ENCODE results near the gene OR52L1. TPM values are rescaled to one million over a fixed set of nuclear protein-coding genes. Genes with fewer than 3 reads are reported as not detected.

OR52L1 gene
- total RNA-seq (not detected), polyA plus RNA-seq (not detected)
- long read RNA-seq, donor 1 = 0 reads
- long read RNA-seq, donor 2 = 0 reads
- long read RNA-seq, donor 3 = 0 reads
- long read RNA-seq, donor 4 = 0 reads
- long read RNA-seq, donor 5 = 0 reads
- long read RNA-seq, donor 6 = 0 reads
- long read RNA-seq, donor 7 = 0 reads
- long read RNA-seq, donor 8 = 0 reads
- long read RNA-seq, donor 9 = 0 reads
- long read RNA-seq, donor 10 = 0 reads

GRCh38 chr11:5986885-5987284, at the start of gene OR52L1:
Gene OR52L1, minus strand, starts transcription at chr11:5986985. Its CDS starts 55 bp downstream, at chr11:5986930.
- no peak within 1 kb of the TSS for H3K27ac ChIP-seq (ENCODE audit: low read depth in 1 of 2, low read length in 1 of 2)
- H3K4me1 ChIP-seq (ENCODE audit: control insufficient read depth in 2 of 2, insufficient read depth in 2 of 2, low read length in 2 of 2) = no peaks in the 10 kb centered on the region
- H3K4me3 ChIP-seq (ENCODE audit: low read length in 2 of 2) = no peak within 1 kb of the TSS
- H3K36me3 ChIP-seq (ENCODE audit: control insufficient read depth in 2 of 2, insufficient read depth in 2 of 2, low read length in 1 of 2) = no peaks in the 10 kb centered on the region
- no peaks in the 10 kb centered on the region for H3K9me3 ChIP-seq (ENCODE audit: control insufficient read depth in 2 of 2, insufficient read depth in 1 of 2, low read length in 1 of 2)
- 78% methylated on average over 1 of the region's 1 CpG for WGBS
- no peak for DNase-seq (ENCODE audit: low read depth in 6 of 9, low spot score in 9 of 9)
- no peaks in the 10 kb centered on the region for H3K27me3 ChIP-seq (ENCODE audit: control insufficient read depth in 2 of 2, insufficient read depth in 1 of 2, low read length in 1 of 2)

- H3K4me1 ChIP-seq (ENCODE audit: control insufficient read depth in 2 of 2, insufficient read depth in 2 of 2, low read length in 2 of 2) = no peaks in the 10 kb centered on the region
- H3K27ac ChIP-seq (ENCODE audit: low read depth in 1 of 2, low read length in 1 of 2) = no peak within 1 kb of the TSS
- no peak within 1 kb of the TSS for H3K4me3 ChIP-seq (ENCODE audit: low read length in 2 of 2)
- 99% methylated on average over 1 of the region's 1 CpG for WGBS
- no peak for DNase-seq (ENCODE audit: low read depth in 6 of 9, low spot score in 9 of 9)
- H3K9me3 ChIP-seq (ENCODE audit: control insufficient read depth in 2 of 2, insufficient read depth in 1 of 2, low read length in 1 of 2) = no peaks in the 10 kb centered on the region
- H3K27me3 ChIP-seq (ENCODE audit: control insufficient read depth in 2 of 2, insufficient read depth in 1 of 2, low read length in 1 of 2) = no peaks in the 10 kb centered on the region
- H3K36me3 ChIP-seq (ENCODE audit: control insufficient read depth in 2 of 2, insufficient read depth in 2 of 2, low read length in 1 of 2) = no peaks in the 10 kb centered on the region
These were observed 44.1 kb upstream of the OR52L1 start, which contains the start of gene OR56A1 for GRCh38 chr11:6030708-6031405. Gene OR56A1, minus strand, starts transcription at chr11:6030758. Its CDS starts 3,066 bp downstream, at chr11:6027692.

GRCh38 chr11:6027501-6027900, 40.7 kb upstream of the OR52L1 start:
- no peaks in the 10 kb centered on the region for H3K36me3 ChIP-seq (ENCODE audit: control insufficient read depth in 2 of 2, insufficient read depth in 2 of 2, low read length in 1 of 2)
- H3K4me3 ChIP-seq (ENCODE audit: low read length in 2 of 2) = no peak overlapping the region
- no peaks in the 10 kb centered on the region for H3K27me3 ChIP-seq (ENCODE audit: control insufficient read depth in 2 of 2, insufficient read depth in 1 of 2, low read length in 1 of 2)
- H3K9me3 ChIP-seq (ENCODE audit: control insufficient read depth in 2 of 2, insufficient read depth in 1 of 2, low read length in 1 of 2) = no peaks in the 10 kb centered on the region
- H3K4me1 ChIP-seq (ENCODE audit: control insufficient read depth in 2 of 2, insufficient read depth in 2 of 2, low read length in 2 of 2) = no peaks in the 10 kb centered on the region
- DNase-seq (ENCODE audit: low read depth in 6 of 9, low spot score in 9 of 9) = no peak
- 89% methylated on average over 1 of the region's 1 CpG for WGBS
- H3K27ac ChIP-seq (ENCODE audit: low read depth in 1 of 2, low read length in 1 of 2) = no peak overlapping the region

GRCh38 chr11:6025056-6025455, 38.3 kb upstream of the OR52L1 start:
- no peaks in the 10 kb centered on the region for H3K4me1 ChIP-seq (ENCODE audit: control insufficient read depth in 2 of 2, insufficient read depth in 2 of 2, low read length in 2 of 2)
- no peaks in the 10 kb centered on the region for H3K27me3 ChIP-seq (ENCODE audit: control insufficient read depth in 2 of 2, insufficient read depth in 1 of 2, low read length in 1 of 2)
- no peak for DNase-seq (ENCODE audit: low read depth in 6 of 9, low spot score in 9 of 9)
- no peaks in the 10 kb centered on the region for H3K36me3 ChIP-seq (ENCODE audit: control insufficient read depth in 2 of 2, insufficient read depth in 2 of 2, low read length in 1 of 2)
- H3K9me3 ChIP-seq (ENCODE audit: control insufficient read depth in 2 of 2, insufficient read depth in 1 of 2, low read length in 1 of 2) = no peaks in the 10 kb centered on the region
- no peak overlapping the region for H3K27ac ChIP-seq (ENCODE audit: low read depth in 1 of 2, low read length in 1 of 2)
- 89% methylated on average over 2 of the region's 2 CpGs for WGBS
- no peak overlapping the region for H3K4me3 ChIP-seq (ENCODE audit: low read length in 2 of 2)

- 2% methylated on average over 4 of the region's 4 CpGs for WGBS
- DNase-seq (ENCODE audit: low read depth in 6 of 9, low spot score in 9 of 9) = peak in 3 of 9 donors; percentile 1 to 38 (median 16)
- H3K9me3 ChIP-seq (ENCODE audit: control insufficient read depth in 2 of 2, insufficient read depth in 1 of 2, low read length in 1 of 2) = no peaks in the 10 kb centered on the region
These were observed 36.2 kb upstream of the OR52L1 start for GRCh38 chr11:6022956-6023355.

GRCh38 chr11:6013042-6013441, 26.3 kb upstream of the OR52L1 start:
- H3K4me3 ChIP-seq (ENCODE audit: low read length in 2 of 2) = no peak overlapping the region
- no peak overlapping the region for H3K27ac ChIP-seq (ENCODE audit: low read depth in 1 of 2, low read length in 1 of 2)
- H3K27me3 ChIP-seq (ENCODE audit: control insufficient read depth in 2 of 2, insufficient read depth in 1 of 2, low read length in 1 of 2) = no peaks in the 10 kb centered on the region
- WGBS = 80% methylated on average over 3 of the region's 3 CpGs
- H3K4me1 ChIP-seq (ENCODE audit: control insufficient read depth in 2 of 2, insufficient read depth in 2 of 2, low read length in 2 of 2) = no peaks in the 10 kb centered on the region
- H3K9me3 ChIP-seq (ENCODE audit: control insufficient read depth in 2 of 2, insufficient read depth in 1 of 2, low read length in 1 of 2) = no peaks in the 10 kb centered on the region
- no peak for DNase-seq (ENCODE audit: low read depth in 6 of 9, low spot score in 9 of 9)
- H3K36me3 ChIP-seq (ENCODE audit: control insufficient read depth in 2 of 2, insufficient read depth in 2 of 2, low read length in 1 of 2) = no peaks in the 10 kb centered on the region

More at GRCh38 chr11:6022956-6023355, 36.2 kb upstream of the OR52L1 start:
- no peaks in the 10 kb centered on the region for H3K4me1 ChIP-seq (ENCODE audit: control insufficient read depth in 2 of 2, insufficient read depth in 2 of 2, low read length in 2 of 2)
- no peaks in the 10 kb centered on the region for H3K27me3 ChIP-seq (ENCODE audit: control insufficient read depth in 2 of 2, insufficient read depth in 1 of 2, low read length in 1 of 2)
- no peak overlapping the region for H3K4me3 ChIP-seq (ENCODE audit: low read length in 2 of 2)
- no peak overlapping the region for H3K27ac ChIP-seq (ENCODE audit: low read depth in 1 of 2, low read length in 1 of 2)
- no peaks in the 10 kb centered on the region for H3K36me3 ChIP-seq (ENCODE audit: control insufficient read depth in 2 of 2, insufficient read depth in 2 of 2, low read length in 1 of 2)

GRCh38 chr11:6012035-6012668, 25.4 kb upstream of the OR52L1 start:
- H3K36me3 ChIP-seq (ENCODE audit: control insufficient read depth in 2 of 2, insufficient read depth in 2 of 2, low read length in 1 of 2) = no peaks in the 10 kb centered on the region
- no peaks in the 10 kb centered on the region for H3K9me3 ChIP-seq (ENCODE audit: control insufficient read depth in 2 of 2, insufficient read depth in 1 of 2, low read length in 1 of 2)
- H3K27me3 ChIP-seq (ENCODE audit: control insufficient read depth in 2 of 2, insufficient read depth in 1 of 2, low read length in 1 of 2) = no peaks in the 10 kb centered on the region
- H3K27ac ChIP-seq (ENCODE audit: low read depth in 1 of 2, low read length in 1 of 2) = no peak overlapping the region
- no peak overlapping the region for H3K4me3 ChIP-seq (ENCODE audit: low read length in 2 of 2)
- WGBS = 89% methylated on average over 4 of the region's 4 CpGs
- no peaks in the 10 kb centered on the region for H3K4me1 ChIP-seq (ENCODE audit: control insufficient read depth in 2 of 2, insufficient read depth in 2 of 2, low read length in 2 of 2)
- no peak for DNase-seq (ENCODE audit: low read depth in 6 of 9, low spot score in 9 of 9)

- H3K4me1 ChIP-seq (ENCODE audit: control insufficient read depth in 2 of 2, insufficient read depth in 2 of 2, low read length in 2 of 2) = no peaks in the 10 kb centered on the region
- no peak within 1 kb of the TSS for H3K4me3 ChIP-seq (ENCODE audit: low read length in 2 of 2)
- H3K27ac ChIP-seq (ENCODE audit: low read depth in 1 of 2, low read length in 1 of 2) = no peak within 1 kb of the TSS
- DNase-seq (ENCODE audit: low read depth in 6 of 9, low spot score in 9 of 9) = no peak
- no peaks in the 10 kb centered on the region for H3K27me3 ChIP-seq (ENCODE audit: control insufficient read depth in 2 of 2, insufficient read depth in 1 of 2, low read length in 1 of 2)
- H3K36me3 ChIP-seq (ENCODE audit: control insufficient read depth in 2 of 2, insufficient read depth in 2 of 2, low read length in 1 of 2) = no peaks in the 10 kb centered on the region
- no peaks in the 10 kb centered on the region for H3K9me3 ChIP-seq (ENCODE audit: control insufficient read depth in 2 of 2, insufficient read depth in 1 of 2, low read length in 1 of 2)
These were observed 20.1 kb upstream of the OR52L1 start, which contains the start of gene OR56A4 for GRCh38 chr11:6006846-6007245. Gene OR56A4, minus strand, starts transcription at chr11:6006946. Its CDS starts 3,954 bp downstream, at chr11:6002992.

GRCh38 chr11:6006395-6006794, 19.6 kb upstream of the OR52L1 start:
- no peak for DNase-seq (ENCODE audit: low read depth in 6 of 9, low spot score in 9 of 9)
- Histone ChIP-seq H3K9me3 (ENCODE audit: control insufficient read depth in 2 of 2, insufficient read depth in 1 of 2, low read length in 1 of 2) (no peaks in the 10 kb centered on the region), H3K27me3 (ENCODE audit: control insufficient read depth in 2 of 2, insufficient read depth in 1 of 2, low read length in 1 of 2) (no peaks in the 10 kb centered on the region), H3K4me1 (ENCODE audit: control insufficient read depth in 2 of 2, insufficient read depth in 2 of 2, low read length in 2 of 2) (no peaks in the 10 kb centered on the region), H3K27ac (ENCODE audit: low read depth in 1 of 2, low read length in 1 of 2) (no peak overlapping the region), H3K36me3 (ENCODE audit: control insufficient read depth in 2 of 2, insufficient read depth in 2 of 2, low read length in 1 of 2) (no peaks in the 10 kb centered on the region), H3K4me3 (ENCODE audit: low read length in 2 of 2) (no peak overlapping the region)
